Measurements from ENCODE around the gene ADAMTS17. TPM values are rescaled to one million over a fixed set of nuclear protein-coding genes. Genes with fewer than 3 reads are reported as not detected.

The ADAMTS17 gene
- polyA plus RNA-seq, 2 of the 4 experiments (the other 2 are of a cell fraction): 0.05 TPM; not detected in 1

DNA sequence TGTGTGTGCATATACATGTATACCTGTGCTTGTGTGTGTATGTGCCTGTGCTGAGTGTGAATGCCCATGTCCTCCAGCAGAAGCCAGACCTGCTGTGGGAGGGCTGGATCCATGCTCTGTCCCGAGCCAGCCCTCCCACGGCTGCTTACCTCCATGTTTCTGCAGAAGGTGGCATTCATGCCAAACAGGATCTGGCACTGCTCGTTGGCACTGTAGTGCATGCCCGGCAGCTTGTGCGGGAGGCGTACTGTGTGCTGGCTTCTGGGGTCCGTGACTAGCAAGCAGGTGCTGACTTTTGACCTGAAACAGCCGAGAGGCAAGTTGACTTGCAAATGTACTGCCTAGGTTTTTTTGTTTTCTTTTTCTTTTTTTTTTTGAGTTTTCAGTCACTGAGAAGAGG is 189.3 kb downstream of the ADAMTS17 start:
- no peaks in the 10 kb centered on the region for H3K4me1 ChIP-seq
- 35% methylated on average over 8 of the region's 8 CpGs for WGBS (ENCODE audit: missing lambda C conversion rate)
- H3K4me2 ChIP-seq: no peak overlapping the region
- no peak overlapping the region for H3K27ac ChIP-seq
- TF ChIP-seq CBX8 (IDR thresholded peaks at IDR 0.05): no peak
- TF ChIP-seq EHMT2 (IDR thresholded peaks at IDR 0.05; ENCODE audit: low read depth): no peak
- TF ChIP-seq ZFP36 (IDR thresholded peaks at IDR 0.05; ENCODE audit: borderline replicate concordance, partially characterized antibody): no peak
- TF ChIP-seq, protein P1, sequence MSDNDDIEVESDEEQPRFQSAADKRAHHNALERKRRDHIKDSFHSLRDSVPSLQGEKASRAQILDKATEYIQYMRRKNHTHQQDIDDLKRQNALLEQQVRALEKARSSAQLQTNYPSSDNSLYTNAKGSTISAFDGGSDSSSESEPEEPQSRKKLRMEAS (IDR thresholded peaks at IDR 0.05): no peak
- TF ChIP-seq MYC (IDR thresholded peaks at IDR 0.05; ENCODE audit: borderline replicate concordance, low read length): no peak
- TF ChIP-seq GATA3 (IDR thresholded peaks at IDR 0.05; ENCODE audit: borderline replicate concordance): no peak
- TF ChIP-seq POLR2AphosphoS2 (conservative IDR thresholded peaks at IDR 0.05; ENCODE audit: low read length): no peak
- no peak for TF ChIP-seq TFCP2L1 (CRISPR knock-in tag; IDR thresholded peaks at IDR 0.05)
- TF ChIP-seq PBX3 (IDR thresholded peaks at IDR 0.05): no peak
- H3K4me3 ChIP-seq: no peak overlapping the region
- FAIRE-seq (no peak), ATAC-seq (no peak), DNase-seq (ENCODE audit: low read depth in 1 of 2, low spot score in 1 of 2) (no peak)
- CTCF ChIA-PET: no interaction called here
- H3K9me3 ChIP-seq: peaks cover 14% of the 10 kb centered on the region
- POLR2A ChIA-PET: no interaction called here

GRCh38 chr15:100150906-100151305 is 190.9 kb downstream of the ADAMTS17 start:
- H3K4me1 ChIP-seq: no peaks in the 10 kb centered on the region

GRCh38 chr15:100147828-100148227 is 193.9 kb downstream of the ADAMTS17 start:
- Histone ChIP-seq H3K4me3 (no peak overlapping the region), H3K9me3 (peaks cover 14% of the 10 kb centered on the region), H3K27ac (no peak overlapping the region), H3K4me2 (no peak overlapping the region), H3K4me1 (no peaks in the 10 kb centered on the region)
- 5% methylated on average over 3 of the region's 3 CpGs for WGBS (ENCODE audit: missing lambda C conversion rate)
- ChIA-PET POLR2A (no interaction called here), CTCF (no interaction called here)
- ATAC-seq: no peak
- TF ChIP-seq RCOR1 (IDR thresholded peaks at IDR 0.05; ENCODE audit: low read depth, low read length) (no peak), CHD4 (IDR thresholded peaks at IDR 0.05; ENCODE audit: borderline replicate concordance) (no peak), PBX3 (IDR thresholded peaks at IDR 0.05) (no peak), EHMT2 (IDR thresholded peaks at IDR 0.05; ENCODE audit: low read depth) (no peak), JUNB (IDR thresholded peaks at IDR 0.05) (no peak), JUN (IDR thresholded peaks at IDR 0.05) (no peak), TFCP2L1 (CRISPR knock-in tag; IDR thresholded peaks at IDR 0.05) (no peak)
- TF ChIP-seq, protein P2, sequence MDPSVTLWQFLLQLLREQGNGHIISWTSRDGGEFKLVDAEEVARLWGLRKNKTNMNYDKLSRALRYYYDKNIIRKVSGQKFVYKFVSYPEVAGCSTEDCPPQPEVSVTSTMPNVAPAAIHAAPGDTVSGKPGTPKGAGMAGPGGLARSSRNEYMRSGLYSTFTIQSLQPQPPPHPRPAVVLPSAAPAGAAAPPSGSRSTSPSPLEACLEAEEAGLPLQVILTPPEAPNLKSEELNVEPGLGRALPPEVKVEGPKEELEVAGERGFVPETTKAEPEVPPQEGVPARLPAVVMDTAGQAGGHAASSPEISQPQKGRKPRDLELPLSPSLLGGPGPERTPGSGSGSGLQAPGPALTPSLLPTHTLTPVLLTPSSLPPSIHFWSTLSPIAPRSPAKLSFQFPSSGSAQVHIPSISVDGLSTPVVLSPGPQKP (IDR thresholded peaks at IDR 0.05; ENCODE audit: low read depth, low read length): no peak
- DNase-seq (ENCODE audit: low read depth in 1 of 2, low spot score in 1 of 2): no peak
- FAIRE-seq: no peak

More at GRCh38 chr15:100150906-100151305, 190.9 kb downstream of the ADAMTS17 start:
- Histone ChIP-seq H3K9me3 (peaks cover 14% of the 10 kb centered on the region), H3K4me3 (no peak overlapping the region), H3K4me2 (no peak overlapping the region), H3K27ac (no peak overlapping the region)
- 2% methylated on average over 7 of the region's 8 CpGs for WGBS (ENCODE audit: missing lambda C conversion rate)
- POLR2A ChIA-PET: no interaction called here
- ATAC-seq (peak in 1 of 2 experiments; percentile 23; a peak in 1 of 6 replicates), FAIRE-seq (no peak), DNase-seq (ENCODE audit: low read depth in 1 of 2, low spot score in 1 of 2) (no peak)
- CTCF ChIA-PET: no interaction called here
- TF ChIP-seq USF2 (IDR thresholded peaks at IDR 0.05) (no peak), FOSB (CRISPR knock-in tag; IDR thresholded peaks at IDR 0.05) (no peak), EP300 (IDR thresholded peaks at IDR 0.05) (no peak), EHF (CRISPR knock-in tag; IDR thresholded peaks at IDR 0.05) (no peak), NFE2L2 (conservative IDR thresholded peaks at IDR 0.05; ENCODE audit: low read length) (no peak)

Measured in A549 (cell line).